Kidney (tissue), 14 donors: ENCODE results near the gene GBGT1. TPM values are rescaled to one million over a fixed set of nuclear protein-coding genes. Genes with fewer than 3 reads are reported as not detected.

Experiments used
- DNase-seq, 5 donors: peaks; one replicate each; pipeline ENCODE4 v3.0.0-alpha.2; 2013 to 2020
- FAIRE-seq: peaks from 2 replicates; lab custom pipeline; 2012; peaks lifted over from hg19 to GRCh38; lab: Jason Lieb, UNC
- H3K27ac ChIP-seq, 2 donors: one replicate each; pipeline ENCODE4 v1.7.0; 2013; ENCODE audit warnings: low read depth in 2 of 2, low read length in 2 of 2, inconsistent platforms in 1 of 2
- H3K27me3 ChIP-seq: one replicate; pipeline ENCODE4 v1.7.1; 2013; ENCODE audit warnings: low read length, inconsistent platforms; ENCODE audit not compliant: control insufficient read depth, insufficient read depth
- H3K36me3 ChIP-seq, 3 donors: one replicate each; pipeline versions ENCODE4 v1.7.0 to v1.7.1; 2013; ENCODE audit warnings: low read length in 3 of 3, control low read depth in 1 of 3, inconsistent platforms in 1 of 3; ENCODE audit not compliant: insufficient read depth in 3 of 3, control insufficient read depth in 2 of 3
- H3K4me1 ChIP-seq, 3 donors: one replicate each; pipeline versions ENCODE4 v1.7.0 to v1.7.1; 2013; ENCODE audit warnings: low read length in 3 of 3, inconsistent platforms in 1 of 3, low read depth in 1 of 3; ENCODE audit not compliant: control insufficient read depth in 2 of 3, insufficient read depth in 2 of 3
- H3K4me3 ChIP-seq, 3 donors: one replicate each; pipeline versions ENCODE4 v1.7.0 to v1.8.1; 2013; ENCODE audit warnings: low read length in 3 of 3, control low read depth in 1 of 3, inconsistent platforms in 1 of 3
- H3K9ac ChIP-seq, 3 donors: one replicate each; pipeline versions ENCODE4 v1.7.0 to v1.7.1; 2013; ENCODE audit warnings: low read length in 3 of 3, control low read depth in 1 of 3, inconsistent platforms in 1 of 3
- H3K9me3 ChIP-seq, 3 donors: one replicate each; pipeline versions ENCODE4 v1.7.0 to v1.7.1; 2013; ENCODE audit warnings: low read length in 3 of 3, control low read depth in 1 of 3, inconsistent platforms in 1 of 3; ENCODE audit not compliant: control insufficient read depth in 2 of 3, insufficient read depth in 1 of 3
- CTCF ChIP-seq: IDR thresholded peaks from 3 replicates; pipeline ENCODE4 v1.5.1; 2012; ENCODE audit warnings: mild to moderate bottlenecking, moderate library complexity, borderline replicate concordance; ENCODE audit not compliant: insufficient read depth; ENCODE audit errors: extremely low read depth
- intact Hi-C: fragments of 100-400 bp; cut with DNase I; formaldehyde crosslinking; loops from one replicate; pipeline ENCODE4 v1.11.1; 2022
- polyA plus RNA-seq: library from polyadenylated mRNA; stranded (reverse); fragments of 350-450 nt; fragmentation: Illumina TruSeq; extraction: RNeasy Lipid Tissue Mini Kit (QIAGEN cat#74804); gene quantifications from one replicate; pipeline ENCODE4 v1.2.3, GENCODE V29; 2014; ENCODE audit warnings: low read depth, low replicate concordance; ENCODE audit not compliant: insufficient read depth
- total RNA-seq: library from RNA; stranded (reverse); fragmentation: NEBNext Ultra II Directional; extraction: Animal tissue kit (Norgen Biotek cat#: 25700); gene quantifications from one replicate; pipeline ENCODE4 v1.2.1, GENCODE V29; 2021
- donor health status: control.
- donor health status: control.
- donor health status: control.
- donor health status: control.
- donor health status: control.
- donor health status: DM: yes; HTN: yes; CAD: no.
- donor health status: Normal renal cell carcinoma (clear cell type).

The GBGT1 gene
- total and polyA plus RNA-seq, 2 donors from 2014 or later = 7.9 to 21.6 TPM

GRCh38 chr9:133202688-133203453 is 39.2 kb upstream of the GBGT1 start:
- Histone ChIP-seq H3K27ac (no peak overlapping the region), H3K9ac (no peak overlapping the region), H3K36me3 (no peaks in the 10 kb centered on the region), H3K4me1 (no peaks in the 10 kb centered on the region), H3K27me3 (no peaks in the 10 kb centered on the region), H3K9me3 (no peaks in the 10 kb centered on the region), H3K4me3 (no peak overlapping the region)
- intact Hi-C loops = no loop called here
- TF ChIP-seq CTCF = no peak
- DNase-seq = peak in 1 of 5 donors; percentile 28
- FAIRE-seq = no peak

GRCh38 chr9:133202145-133202513 is 38.4 kb upstream of the GBGT1 start:
- Histone ChIP-seq H3K9me3 (no peaks in the 10 kb centered on the region), H3K36me3 (no peaks in the 10 kb centered on the region), H3K9ac (no peak overlapping the region), H3K27me3 (no peaks in the 10 kb centered on the region), H3K4me3 (no peak overlapping the region), H3K27ac (no peak overlapping the region), H3K4me1 (no peaks in the 10 kb centered on the region)
- FAIRE-seq = no peak
- peak in 1 of 5 donors; percentile 59 for DNase-seq
- intact Hi-C loops = no loop called here
- TF ChIP-seq CTCF = no peak

GRCh38 chr9:133201424-133202144 is 37.9 kb upstream of the GBGT1 start:
- H3K9me3 ChIP-seq = no peaks in the 10 kb centered on the region
- no peak overlapping the region for H3K4me3 ChIP-seq
- no peaks in the 10 kb centered on the region for H3K27me3 ChIP-seq
- H3K27ac ChIP-seq = no peak overlapping the region
- H3K9ac ChIP-seq = no peak overlapping the region
- FAIRE-seq (no peak), DNase-seq (peak in 1 of 5 donors; percentile 39)
- no peaks in the 10 kb centered on the region for H3K36me3 ChIP-seq
- no peak for TF ChIP-seq CTCF
- no peaks in the 10 kb centered on the region for H3K4me1 ChIP-seq
- intact Hi-C loops = no loop called here
